Stomach (tissue), 4 donors: Measurements from ENCODE around the gene ZNF385C.

Experiments
- CTCF ChIP-seq, 7 experiments: fragments of 450-650 bp in 4 of 7; fragments of 200-600 bp in 3 of 7; sonication (generic) in 3 of 7; IDR thresholded peaks; one replicate each; pipeline ENCODE4 v1.5.1; 2016 to 2019; ENCODE audit warnings: antibody characterized with exemption in 7 of 7, control low read depth in 2 of 7, mild to moderate bottlenecking in 1 of 7
- POLR2AphosphoS5 ChIP-seq, 3 donors: sonication (generic); formaldehyde crosslinking; IDR thresholded peaks; one replicate each; pipeline ENCODE4 v1.6.1; 2016; ENCODE audit warnings: antibody characterized with exemption in 3 of 3

DNA sequence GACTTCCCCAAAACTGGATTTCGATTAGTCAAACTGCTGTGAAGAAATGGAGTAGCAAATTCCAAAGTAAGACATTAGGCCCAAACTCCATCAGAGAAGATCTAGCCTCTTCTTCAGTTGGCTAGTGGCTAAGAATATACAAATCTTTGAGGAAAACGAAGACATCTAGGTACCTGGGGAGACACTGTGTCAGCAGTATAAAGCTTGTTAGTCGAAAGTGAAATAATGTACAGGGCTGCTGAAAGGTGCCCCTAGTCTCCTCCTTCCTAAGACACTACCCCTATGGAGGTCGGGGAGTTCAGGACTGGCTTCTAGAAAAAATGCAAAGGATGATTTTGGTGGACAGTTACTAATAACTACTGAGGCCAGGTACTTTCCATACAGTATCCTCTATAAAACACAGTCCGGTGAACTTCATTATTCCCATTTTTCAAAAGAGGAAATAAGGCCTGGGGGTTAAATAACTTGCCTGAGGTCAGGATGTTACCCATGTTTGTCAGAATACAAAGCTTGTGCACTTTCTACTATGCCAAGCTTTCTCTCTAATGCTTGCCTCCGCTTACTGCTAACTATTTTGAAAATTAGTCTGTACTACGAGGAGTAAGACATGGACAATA lies 96.0 kb downstream of the ZNF385C start:
- TF ChIP-seq CTCF (IDR thresholded peaks at IDR 0.05): no peak
- no peak for TF ChIP-seq POLR2AphosphoS5 (IDR thresholded peaks at IDR 0.05)
